Measurements from ENCODE around the gene STARD13.

STARD13 gene

DNA sequence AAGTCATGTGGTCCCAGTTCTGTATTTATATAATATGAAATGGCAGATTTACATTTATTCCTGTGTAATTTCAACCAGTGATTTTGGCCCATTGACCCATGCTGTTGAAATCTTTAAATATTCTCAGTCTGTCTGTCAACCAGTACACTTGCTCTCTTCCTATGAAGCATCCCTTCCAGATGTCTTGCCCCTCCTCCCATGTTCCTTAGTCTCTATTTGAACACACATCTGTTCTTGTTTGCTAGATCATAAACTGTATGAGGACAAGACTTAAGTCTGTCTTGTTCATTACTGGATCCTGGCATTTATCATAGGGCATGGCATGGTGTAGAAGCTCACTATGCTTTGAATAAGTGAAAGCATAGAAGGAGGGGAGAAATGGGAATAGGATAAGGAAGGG, 34.9 kb downstream of the STARD13 start:
- DNase-seq (ENCODE audit: low read depth, low spot score), result no peak
- H3K4me3 ChIP-seq (ENCODE audit: low read depth, low read length), result peak overlapping the region; percentile 33
- TF ChIP-seq, protein P1, sequence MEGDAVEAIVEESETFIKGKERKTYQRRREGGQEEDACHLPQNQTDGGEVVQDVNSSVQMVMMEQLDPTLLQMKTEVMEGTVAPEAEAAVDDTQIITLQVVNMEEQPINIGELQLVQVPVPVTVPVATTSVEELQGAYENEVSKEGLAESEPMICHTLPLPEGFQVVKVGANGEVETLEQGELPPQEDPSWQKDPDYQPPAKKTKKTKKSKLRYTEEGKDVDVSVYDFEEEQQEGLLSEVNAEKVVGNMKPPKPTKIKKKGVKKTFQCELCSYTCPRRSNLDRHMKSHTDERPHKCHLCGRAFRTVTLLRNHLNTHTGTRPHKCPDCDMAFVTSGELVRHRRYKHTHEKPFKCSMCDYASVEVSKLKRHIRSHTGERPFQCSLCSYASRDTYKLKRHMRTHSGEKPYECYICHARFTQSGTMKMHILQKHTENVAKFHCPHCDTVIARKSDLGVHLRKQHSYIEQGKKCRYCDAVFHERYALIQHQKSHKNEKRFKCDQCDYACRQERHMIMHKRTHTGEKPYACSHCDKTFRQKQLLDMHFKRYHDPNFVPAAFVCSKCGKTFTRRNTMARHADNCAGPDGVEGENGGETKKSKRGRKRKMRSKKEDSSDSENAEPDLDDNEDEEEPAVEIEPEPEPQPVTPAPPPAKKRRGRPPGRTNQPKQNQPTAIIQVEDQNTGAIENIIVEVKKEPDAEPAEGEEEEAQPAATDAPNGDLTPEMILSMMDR (IDR thresholded peaks at IDR 0.05; ENCODE audit: insufficient read depth, low read length, missing control alignments), result no peak
- ChIA-PET CTCF (interaction anchor here (1.3 to 2.5 kb wide), 2 partner anchors 23 to 76 kb away, joined by 3 to 8 read pairs; no protein-coding TSS in a partner anchor), POLR2A (interaction anchor here (0.9 kb wide), 1 partner anchor 10 kb away, joined by 3 read pairs; no protein-coding TSS in a partner anchor)

DNA sequence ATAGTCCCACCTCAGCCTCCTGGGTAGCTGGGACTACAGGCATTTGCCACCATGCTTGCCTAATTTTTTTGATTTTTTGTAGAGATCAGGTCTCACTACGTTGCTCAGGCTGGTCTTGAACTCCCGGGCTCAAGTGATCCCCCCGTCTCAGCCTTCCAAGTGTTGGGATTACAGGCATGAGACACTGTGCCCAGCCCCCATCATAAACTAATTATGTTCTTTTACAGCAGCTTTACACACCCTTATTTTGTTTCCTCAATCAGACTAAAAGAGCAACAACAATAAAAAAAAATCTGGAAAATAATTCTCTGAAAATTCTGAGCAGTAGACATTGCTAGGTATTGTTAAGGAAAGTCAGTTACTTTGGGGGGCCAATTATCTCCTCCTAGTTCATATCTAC, 35.7 kb downstream of the STARD13 start:
- POLR2A ChIA-PET, result no interaction called here
- H3K4me3 ChIP-seq (ENCODE audit: low read depth, low read length), result no peak overlapping the region
- no peak for DNase-seq (ENCODE audit: low read depth, low spot score)
- CTCF ChIA-PET, result no interaction called here
- TF ChIP-seq, protein P1 (IDR thresholded peaks at IDR 0.05; ENCODE audit: insufficient read depth, low read length, missing control alignments), result no peak

DNA sequence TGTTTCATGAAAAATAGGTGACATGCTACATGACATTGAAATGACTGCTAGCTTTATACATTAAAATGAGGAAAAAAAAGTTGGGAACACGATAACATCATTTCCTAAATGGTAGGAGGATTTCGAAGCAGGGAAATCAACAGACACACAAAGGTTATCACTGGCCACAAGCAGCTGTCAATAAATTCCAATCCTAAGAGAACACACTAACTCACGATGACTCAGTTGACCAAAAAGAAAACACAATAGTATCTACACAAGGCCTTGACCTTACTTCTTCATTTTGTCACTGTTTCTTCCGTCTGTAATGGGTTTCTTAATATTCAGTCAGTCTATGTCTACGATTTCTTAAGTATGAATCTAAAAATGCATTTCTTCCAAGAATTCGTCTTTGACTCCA, 36.5 kb downstream of the STARD13 start:
- CTCF ChIA-PET, result no interaction called here
- POLR2A ChIA-PET, result no interaction called here
- no peak overlapping the region for H3K4me3 ChIP-seq (ENCODE audit: low read depth, low read length)
- DNase-seq (ENCODE audit: low read depth, low spot score), result no peak
- TF ChIP-seq, protein P1 (IDR thresholded peaks at IDR 0.05; ENCODE audit: insufficient read depth, low read length, missing control alignments), result no peak

DNA sequence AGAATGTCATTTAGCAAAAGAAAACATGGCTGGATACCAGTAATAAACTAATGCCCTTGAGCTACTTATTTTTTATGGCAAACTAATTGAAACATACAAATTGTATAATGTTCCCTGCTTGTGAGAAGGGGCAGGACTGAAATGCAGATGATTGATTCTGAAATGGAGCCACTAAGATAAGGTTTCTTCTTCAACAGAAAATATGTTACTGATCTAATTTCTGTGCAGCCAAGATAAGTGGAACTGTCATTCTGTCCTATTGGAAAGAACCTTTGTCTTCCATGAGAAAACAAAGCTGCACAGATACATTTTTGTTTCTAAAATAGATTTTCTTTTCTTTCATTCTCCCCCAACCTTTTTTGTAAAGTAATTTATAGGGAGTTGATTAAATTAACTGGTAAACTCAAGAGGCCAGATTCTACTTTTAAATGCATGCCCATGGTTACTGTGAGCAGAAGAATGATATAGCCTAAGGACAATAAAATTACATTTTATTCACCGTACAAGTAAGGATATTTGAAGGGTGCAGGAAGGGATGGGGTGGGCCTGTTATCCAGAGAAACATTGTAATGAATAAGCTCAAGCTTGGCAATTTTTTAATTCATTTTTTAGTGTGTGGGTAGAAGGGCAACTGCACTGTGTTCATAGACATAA, 39.9 kb downstream of the STARD13 start:
- TF ChIP-seq, protein P1 (IDR thresholded peaks at IDR 0.05; ENCODE audit: insufficient read depth, low read length, missing control alignments), result no peak
- CTCF ChIA-PET, result interaction anchor here (0.6 to 0.9 kb wide), 2 partner anchors 17 to 179 kb away, joined by 3 read pairs; no protein-coding TSS in a partner anchor
- POLR2A ChIA-PET, result no interaction called here

DNA sequence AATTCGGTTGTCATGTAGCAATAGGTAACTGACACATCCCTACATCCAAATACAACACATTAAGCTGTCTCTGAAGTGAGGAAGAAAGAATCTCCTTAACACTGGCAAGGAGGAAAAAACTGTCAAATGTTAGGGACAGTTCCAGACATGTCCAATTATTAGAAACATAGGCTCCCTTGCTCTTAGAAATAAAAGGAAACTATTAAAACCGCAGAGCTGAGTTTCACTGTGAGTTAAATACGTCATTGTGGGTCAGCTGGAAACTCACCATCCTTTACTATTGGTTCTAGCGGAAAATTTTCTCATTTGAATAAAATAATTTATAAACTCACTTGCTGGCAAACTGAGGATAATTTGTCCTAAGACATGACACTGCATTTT, 40.7 kb downstream of the STARD13 start:
- TF ChIP-seq, protein P1 (IDR thresholded peaks at IDR 0.05; ENCODE audit: insufficient read depth, low read length, missing control alignments), result no peak
- ChIA-PET CTCF (interaction anchor here (0.5 to 0.6 kb wide), 2 partner anchors 67 to 179 kb away, joined by 3 read pairs; no protein-coding TSS in a partner anchor), POLR2A (no interaction called here)
- DNase-seq (ENCODE audit: low read depth, low spot score), result no peak
- H3K4me3 ChIP-seq (ENCODE audit: low read depth, low read length), result no peak overlapping the region

More for the DNA sequence above, 39.9 kb downstream of the STARD13 start:
- no peak for DNase-seq (ENCODE audit: low read depth, low spot score)
- no peak overlapping the region for H3K4me3 ChIP-seq (ENCODE audit: low read depth, low read length)

DNA sequence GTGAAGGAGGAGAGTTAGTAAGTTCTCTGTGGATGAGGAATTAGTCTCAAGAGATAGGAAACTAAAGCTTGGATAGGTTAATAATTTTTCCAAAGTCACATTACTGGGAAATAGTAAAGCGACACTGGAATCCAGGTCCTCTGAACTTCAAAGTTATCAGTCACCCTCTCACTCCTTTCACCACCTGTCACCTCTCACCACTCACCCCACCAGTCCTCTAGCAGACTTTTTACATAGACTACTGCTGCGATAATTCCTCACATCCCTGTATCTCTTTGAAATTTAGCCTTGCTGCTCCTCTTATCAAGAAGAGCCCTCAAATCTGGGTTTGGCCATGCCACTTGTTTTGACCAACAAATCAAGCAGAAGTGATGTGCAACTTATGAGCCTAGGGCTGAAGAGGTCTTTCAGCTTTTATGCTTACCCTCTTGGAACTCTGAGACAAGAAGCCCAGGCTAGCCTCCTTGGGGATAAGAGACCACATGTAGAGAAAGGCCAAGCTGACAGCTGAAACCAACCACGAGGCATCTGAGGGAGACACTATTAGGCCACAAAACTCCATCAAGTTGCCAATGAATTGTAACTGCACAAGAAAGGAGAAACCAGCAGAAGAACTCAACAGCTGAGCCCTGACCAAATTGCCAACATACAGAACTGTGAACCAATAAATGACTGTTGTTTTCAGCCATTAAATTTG, 41.2 kb downstream of the STARD13 start:
- TF ChIP-seq, protein P1 (IDR thresholded peaks at IDR 0.05; ENCODE audit: insufficient read depth, low read length, missing control alignments), result no peak
- H3K4me3 ChIP-seq (ENCODE audit: low read depth, low read length), result no peak overlapping the region
- DNase-seq (ENCODE audit: low read depth, low spot score), result no peak
- POLR2A ChIA-PET, result no interaction called here
- CTCF ChIA-PET, result interaction anchor here (0.5 to 2.6 kb wide), 2 partner anchors 16 to 67 kb away, joined by 3 to 8 read pairs; no protein-coding TSS in a partner anchor

Data from AG04449 (cell line).